Ovary (tissue), 3 donors: ENCODE measurements around the gene PCNT.

Experiments used
- EP300 ChIP-seq: sonication (generic); formaldehyde crosslinking; IDR thresholded peaks from one replicate; pipeline ENCODE4 v1.6.1; 2017; ENCODE audit warnings: antibody characterized with exemption
- POLR2A ChIP-seq: fragments of 450-650 bp; IDR thresholded peaks from one replicate; pipeline ENCODE4 v1.6.1; 2017; ENCODE audit warnings: antibody characterized with exemption, mild to moderate bottlenecking, moderate library complexity
- TF ChIP-seq, protein P1 (sequence below), 3 donors: fragments of 450-650 bp in 2 of 3; fragments of 200-600 bp in 1 of 3; IDR thresholded peaks; one replicate each; pipeline versions ENCODE4 v1.5.1 to v1.8.0; 2016 to 2022; ENCODE audit warnings: antibody characterized with exemption in 3 of 3, mild to moderate bottlenecking in 1 of 3
- donor health status: DM: no; HTN: no; CAD: no.

DNA sequence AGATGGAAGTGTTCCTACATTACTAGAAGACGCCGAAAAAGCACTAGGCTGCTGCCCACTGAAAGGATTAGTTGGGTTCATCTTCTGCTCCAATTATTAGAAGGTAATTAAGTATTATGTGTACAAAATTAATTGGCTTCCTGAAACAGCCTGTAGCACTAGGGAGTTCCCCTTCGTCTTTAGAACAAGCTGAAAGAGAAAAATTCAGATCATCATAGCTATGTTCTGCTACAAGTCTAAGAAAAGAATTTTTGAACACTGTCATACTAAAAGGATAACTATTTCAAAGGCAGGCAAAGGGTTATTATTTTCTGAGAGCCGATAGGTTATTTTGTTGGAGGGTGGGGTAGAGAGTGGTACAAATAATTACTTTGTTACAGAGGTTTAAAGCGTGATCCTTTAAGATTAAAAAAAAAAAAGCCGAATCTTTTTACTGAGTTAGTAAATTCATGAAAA lies 38.7 kb upstream of the PCNT start, which contains the start of gene MCM3AP:
- TF ChIP-seq, protein P1, sequence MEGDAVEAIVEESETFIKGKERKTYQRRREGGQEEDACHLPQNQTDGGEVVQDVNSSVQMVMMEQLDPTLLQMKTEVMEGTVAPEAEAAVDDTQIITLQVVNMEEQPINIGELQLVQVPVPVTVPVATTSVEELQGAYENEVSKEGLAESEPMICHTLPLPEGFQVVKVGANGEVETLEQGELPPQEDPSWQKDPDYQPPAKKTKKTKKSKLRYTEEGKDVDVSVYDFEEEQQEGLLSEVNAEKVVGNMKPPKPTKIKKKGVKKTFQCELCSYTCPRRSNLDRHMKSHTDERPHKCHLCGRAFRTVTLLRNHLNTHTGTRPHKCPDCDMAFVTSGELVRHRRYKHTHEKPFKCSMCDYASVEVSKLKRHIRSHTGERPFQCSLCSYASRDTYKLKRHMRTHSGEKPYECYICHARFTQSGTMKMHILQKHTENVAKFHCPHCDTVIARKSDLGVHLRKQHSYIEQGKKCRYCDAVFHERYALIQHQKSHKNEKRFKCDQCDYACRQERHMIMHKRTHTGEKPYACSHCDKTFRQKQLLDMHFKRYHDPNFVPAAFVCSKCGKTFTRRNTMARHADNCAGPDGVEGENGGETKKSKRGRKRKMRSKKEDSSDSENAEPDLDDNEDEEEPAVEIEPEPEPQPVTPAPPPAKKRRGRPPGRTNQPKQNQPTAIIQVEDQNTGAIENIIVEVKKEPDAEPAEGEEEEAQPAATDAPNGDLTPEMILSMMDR (IDR thresholded peaks at IDR 0.05) = no peak
- TF ChIP-seq POLR2A = no peak
- TF ChIP-seq EP300 = no peak
